H1 (cell line): Measurements from ENCODE around the gene AP1S1. TPM values are rescaled to one million over a fixed set of nuclear protein-coding genes. Genes with fewer than 3 reads are reported as not detected.

ENCODE experiments used
- CTCF ChIA-PET: fragments of 300-600 bp; sonication (Branson Sonifier 250); formaldehyde crosslinking; loops from one replicate; lab custom pipeline; 2021; ENCODE audit not compliant: partially characterized antibody; lab: Charles Lee
- POLR2A ChIA-PET: fragments of 300-600 bp; sonication (Branson Sonifier 250); formaldehyde crosslinking; loops from one replicate; lab custom pipeline; 2021; ENCODE audit warnings: inconsistent platforms; ENCODE audit not compliant: partially characterized antibody; lab: Charles Lee
- DNase-seq, 2 experiments: peaks; one replicate each; pipeline versions ENCODE4 v3.0.0 to v3.0.0-alpha.2; 2010 to 2022; ENCODE audit warnings: low spot score in 2 of 2, low read depth in 1 of 2, mixed read lengths in 1 of 2
- FAIRE-seq: peaks from 2 replicates; lab custom pipeline; 2011; peaks lifted over from hg19 to GRCh38; lab: Jason Lieb, UNC
- H2AFZ ChIP-seq: 2 replicates; pipeline ENCODE4 v1.8.1; 2012; ENCODE audit warnings: low read length, inconsistent platforms
- H2AK5ac ChIP-seq: 2 replicates; pipeline ENCODE4 v1.6.1; 2013; ENCODE audit warnings: low read depth, low read length
- H2BK120ac ChIP-seq: replicated peaks from 2 replicates; pipeline ENCODE3; 2013; ENCODE audit warnings: low read depth, low read length, inconsistent platforms
- H2BK12ac ChIP-seq: 2 replicates; pipeline ENCODE4 v1.6.1; 2013; ENCODE audit warnings: low read depth, low read length
- H2BK15ac ChIP-seq: 2 replicates; pipeline ENCODE4 v1.6.1; 2013; ENCODE audit warnings: low read length
- H2BK20ac ChIP-seq: 2 replicates; pipeline ENCODE4 v1.6.1; 2013; ENCODE audit warnings: low read length
- H2BK5ac ChIP-seq: 2 replicates; pipeline ENCODE4 v1.6.1; 2013; ENCODE audit warnings: low read depth, low read length
- H3K14ac ChIP-seq: 2 replicates; pipeline ENCODE4 v1.6.1; 2013; ENCODE audit warnings: inconsistent platforms; ENCODE audit not compliant: insufficient read length
- H3K18ac ChIP-seq: 2 replicates; pipeline ENCODE4 v1.6.1; 2013; ENCODE audit warnings: low read length; ENCODE audit errors: extremely low read depth
- H3K23ac ChIP-seq: 2 replicates; pipeline ENCODE4 v1.6.1; 2013; ENCODE audit warnings: inconsistent platforms; ENCODE audit not compliant: insufficient read length
- H3K23me2 ChIP-seq: 2 replicates; pipeline ENCODE4 v1.6.1; 2013; ENCODE audit warnings: low read depth, low read length
- H3K27ac ChIP-seq: 2 replicates; pipeline ENCODE4 v1.6.1; 2011; ENCODE audit warnings: low read depth, low read length, inconsistent platforms
- H3K27me3 ChIP-seq, 4 experiments: replicated peaks in 1 of 4; 1 replicate in 1 of 4; 2 replicates in 3 of 4; pipeline versions ENCODE4 v1.6.1 to v1.8.1; 2011 to 2013; ENCODE audit warnings: low read length in 3 of 4, mild to moderate bottlenecking in 3 of 4, inconsistent platforms in 2 of 4, mixed read lengths in 2 of 4, moderate library complexity in 1 of 4; ENCODE audit not compliant: control insufficient read depth in 3 of 4, insufficient read depth in 3 of 4; ENCODE audit errors: extremely low read depth in 1 of 4
- H3K36me3 ChIP-seq, 4 experiments: 2 replicates each; pipeline versions ENCODE4 v1.6.1 to v1.8.1; 2011 to 2013; ENCODE audit warnings: mild to moderate bottlenecking in 4 of 4, low read length in 3 of 4, moderate library complexity in 2 of 4, control low read depth in 1 of 4, inconsistent platforms in 1 of 4; ENCODE audit not compliant: insufficient read depth in 4 of 4, control insufficient read depth in 2 of 4
- H3K4ac ChIP-seq: replicated peaks from 2 replicates; pipeline ENCODE3; 2013; ENCODE audit warnings: low read length, low read depth, mixed read lengths, inconsistent platforms; ENCODE audit not compliant: insufficient read length
- H3K4me1 ChIP-seq, 4 experiments: replicated peaks in 1 of 4; 1 replicate in 1 of 4; 2 replicates in 3 of 4; pipeline versions ENCODE4 v1.6.1 to v1.8.1; 2011 to 2013; ENCODE audit warnings: low read length in 3 of 4, inconsistent platforms in 2 of 4, mixed read lengths in 1 of 4; ENCODE audit not compliant: insufficient read depth in 4 of 4, control insufficient read depth in 3 of 4
- H3K4me2 ChIP-seq, 2 experiments: 2 replicates each; pipeline versions ENCODE4 v1.6.1 to v1.8.1; 2011 to 2013; ENCODE audit warnings: low read depth in 2 of 2, low read length in 2 of 2, control low read depth in 1 of 2, inconsistent platforms in 1 of 2, mild to moderate bottlenecking in 1 of 2; ENCODE audit not compliant: insufficient read depth in 1 of 2
- H3K4me3 ChIP-seq, 4 experiments: fragments of 200-600, 300-600 bp in 1 of 4; sonication (generic), shearing (Covaris generic), sonication (Bioruptor Twin) in 1 of 4; 2 replicates each; pipeline versions ENCODE4 v1.5.1 to v1.8.1; 2011 to 2016; ENCODE audit warnings: low read length in 4 of 4, low read depth in 3 of 4, control low read depth in 2 of 4, inconsistent platforms in 2 of 4, mild to moderate bottlenecking in 2 of 4, mixed read lengths in 1 of 4, moderate library complexity in 1 of 4; ENCODE audit not compliant: insufficient read depth in 2 of 4; ENCODE audit errors: extremely low read depth in 1 of 4
- H3K56ac ChIP-seq: replicated peaks from 2 replicates; pipeline ENCODE3; 2013; ENCODE audit warnings: low read depth, mild to moderate bottlenecking, mixed read lengths, low read length, inconsistent platforms; ENCODE audit not compliant: insufficient read length
- H3K79me1 ChIP-seq: 2 replicates; pipeline ENCODE4 v1.6.1; 2013; ENCODE audit warnings: low read depth, low read length, control low read depth
- H3K79me2 ChIP-seq, 2 experiments: 2 replicates each; pipeline versions ENCODE4 v1.6.1 to v1.8.1; 2012 to 2013; ENCODE audit warnings: low read length in 2 of 2, mild to moderate bottlenecking in 2 of 2, inconsistent platforms in 1 of 2; ENCODE audit not compliant: insufficient read depth in 2 of 2, control insufficient read depth in 1 of 2
- H3K9ac ChIP-seq, 4 experiments: replicated peaks in 1 of 4; 1 replicate in 1 of 4; 2 replicates in 3 of 4; pipeline versions ENCODE4 v1.6.1 to v1.8.1; 2011 to 2013; ENCODE audit warnings: low read depth in 3 of 4, low read length in 3 of 4, control low read depth in 2 of 4, mild to moderate bottlenecking in 2 of 4, moderate library complexity in 2 of 4, inconsistent platforms in 1 of 4; ENCODE audit errors: extremely low read depth in 1 of 4
- H3K9me3 ChIP-seq, 2 experiments: 2 replicates each; pipeline versions ENCODE4 v1.6.1 to v1.8.1; 2012 to 2013; ENCODE audit warnings: mild to moderate bottlenecking in 2 of 2, moderate library complexity in 2 of 2, control low read depth in 1 of 2, inconsistent platforms in 1 of 2, low read depth in 1 of 2, low read length in 1 of 2, mixed read lengths in 1 of 2; ENCODE audit not compliant: insufficient read depth in 2 of 2
- H4K20me1 ChIP-seq, 2 experiments: replicated peaks in 1 of 2; 2 replicates each; pipeline versions ENCODE3 to v1.8.1; 2011 to 2013; ENCODE audit warnings: inconsistent platforms in 2 of 2, low read length in 2 of 2, mild to moderate bottlenecking in 1 of 2; ENCODE audit not compliant: insufficient read depth in 2 of 2, control insufficient read depth in 1 of 2
- H4K5ac ChIP-seq: 2 replicates; pipeline ENCODE4 v1.6.1; 2013; ENCODE audit warnings: low read length, low read depth, mixed read lengths, inconsistent platforms; ENCODE audit not compliant: insufficient read length
- H4K8ac ChIP-seq: 2 replicates; pipeline ENCODE4 v1.8.0; 2013; ENCODE audit warnings: mild to moderate bottlenecking, moderate library complexity, low read length, inconsistent platforms; ENCODE audit not compliant: insufficient read depth; ENCODE audit errors: extremely low read depth
- H4K91ac ChIP-seq: replicated peaks from 2 replicates; pipeline ENCODE3; 2013; ENCODE audit warnings: low read length, mixed read lengths, inconsistent platforms; ENCODE audit not compliant: insufficient read length
- CHD1 ChIP-seq: IDR thresholded peaks from 2 replicates; pipeline ENCODE4 v1.6.1; 2012; ENCODE audit warnings: low read depth, low read length, improper control_type of control experiment
- FOSL1 ChIP-seq: IDR thresholded peaks from 2 replicates; pipeline ENCODE4 v1.6.1; 2011; ENCODE audit warnings: mild to moderate bottlenecking, low read depth, low read length, moderate library complexity; ENCODE audit not compliant: insufficient read depth
- GTF2F1 ChIP-seq: IDR thresholded peaks from 2 replicates; pipeline ENCODE4 v1.6.1; 2012; ENCODE audit warnings: low read depth, low read length, improper control_type of control experiment, borderline replicate concordance
- KDM4A ChIP-seq: IDR thresholded peaks from one replicate; pipeline ENCODE4 v1.7.1; 2012; ENCODE audit warnings: low read depth, mild to moderate bottlenecking, moderate library complexity, low read length, inconsistent platforms; ENCODE audit not compliant: severe bottlenecking
- POLR2AphosphoS5 ChIP-seq: IDR thresholded peaks from 2 replicates; pipeline ENCODE4 v1.6.1; 2011; ENCODE audit warnings: low read depth, low read length
- POU5F1 ChIP-seq: IDR thresholded peaks from 2 replicates; pipeline ENCODE4 v1.6.1; 2011; ENCODE audit warnings: low read depth, mild to moderate bottlenecking, low read length, moderate library complexity
- RNF2 ChIP-seq: fragments of 200-900, 300-1000 bp; sonication (generic); IDR thresholded peaks from 2 replicates; pipeline ENCODE4 v1.7.1; 2016; ENCODE audit warnings: borderline replicate concordance, low read depth, mild to moderate bottlenecking, antibody characterized with exemption, low read length; ENCODE audit not compliant: poor library complexity, severe bottlenecking; ENCODE audit errors: missing control alignments
- SIRT6 ChIP-seq: IDR thresholded peaks from one replicate; pipeline ENCODE4 v1.7.1; 2012; ENCODE audit warnings: low read length, inconsistent platforms
- SIX5 ChIP-seq: IDR thresholded peaks from 2 replicates; pipeline ENCODE4 v1.6.1; 2011; ENCODE audit warnings: mild to moderate bottlenecking, low read depth, low read length
- SP1 ChIP-seq: IDR thresholded peaks from 2 replicates; pipeline ENCODE4 v1.6.1; 2011; ENCODE audit warnings: low read depth, low read length
- SP2 ChIP-seq: IDR thresholded peaks from 2 replicates; pipeline ENCODE4 v1.6.1; 2012; ENCODE audit warnings: mild to moderate bottlenecking, low read length, inconsistent platforms
- SUZ12 ChIP-seq: fragments of 200-600 bp; sonication (generic); IDR thresholded peaks from 2 replicates; pipeline ENCODE4 v1.6.1; 2012; ENCODE audit warnings: mild to moderate bottlenecking, inconsistent platforms, low read length, moderate library complexity, mixed read lengths
- YY1 ChIP-seq: IDR thresholded peaks from 2 replicates; pipeline ENCODE4 v1.6.1; 2011; ENCODE audit warnings: low read depth, mild to moderate bottlenecking, low read length
- WGBS, 2 experiments: shearing (Covaris generic) in 1 of 2; methylation state at CpG; one replicate each; pipeline versions ENCODE4 v1.1.6 to v1.1.7; 2013 to 2015; ENCODE audit warnings: low lambda C conversion rate in 2 of 2, mixed read lengths in 2 of 2, inconsistent platforms in 1 of 2, low coverage in 1 of 2, missing lambda C conversion rate in 1 of 2; ENCODE audit not compliant: insufficient replicate concordance in 2 of 2, insufficient coverage in 1 of 2, insufficient read length in 1 of 2; ENCODE audit errors: extremely low coverage in 1 of 2, missing lambda C conversion rate in 1 of 2; 5-methylcytosine and 5-hydroxymethylcytosine counted together
- polyA plus RNA-seq, 7 experiments: library from polyadenylated mRNA; depleted of rRNA in 3 of 7; stranded (reverse) in 5 of 7; unstranded in 2 of 7; fragments of >200 nt in 5 of 7; fragments of 200-250 nt in 2 of 7; gene quantifications; 1 replicate in 5 of 7; 2 replicates in 1 of 7; 4 replicates in 1 of 7; pipeline versions ENCODE4 v1.2.1 to v1.2.3, GENCODE V29; 2011 to 2013; ENCODE audit warnings: missing spikeins in 2 of 7, mixed read lengths in 2 of 7
- total RNA-seq: library from RNA; stranded (reverse); fragmentation: NEBNext Ultra II Directional; extraction: Animal tissue kit (Norgen Biotek cat#: 25700); gene quantifications from 2 replicates; pipeline ENCODE4 v1.2.1, GENCODE V29; 2021

AP1S1 gene
- total and polyA plus RNA-seq, 2 of the 8 experiments (the other 6 are each of a cell fraction or from before 2014, with no cell fraction given): 56.1 to 59.3 TPM

DNA sequence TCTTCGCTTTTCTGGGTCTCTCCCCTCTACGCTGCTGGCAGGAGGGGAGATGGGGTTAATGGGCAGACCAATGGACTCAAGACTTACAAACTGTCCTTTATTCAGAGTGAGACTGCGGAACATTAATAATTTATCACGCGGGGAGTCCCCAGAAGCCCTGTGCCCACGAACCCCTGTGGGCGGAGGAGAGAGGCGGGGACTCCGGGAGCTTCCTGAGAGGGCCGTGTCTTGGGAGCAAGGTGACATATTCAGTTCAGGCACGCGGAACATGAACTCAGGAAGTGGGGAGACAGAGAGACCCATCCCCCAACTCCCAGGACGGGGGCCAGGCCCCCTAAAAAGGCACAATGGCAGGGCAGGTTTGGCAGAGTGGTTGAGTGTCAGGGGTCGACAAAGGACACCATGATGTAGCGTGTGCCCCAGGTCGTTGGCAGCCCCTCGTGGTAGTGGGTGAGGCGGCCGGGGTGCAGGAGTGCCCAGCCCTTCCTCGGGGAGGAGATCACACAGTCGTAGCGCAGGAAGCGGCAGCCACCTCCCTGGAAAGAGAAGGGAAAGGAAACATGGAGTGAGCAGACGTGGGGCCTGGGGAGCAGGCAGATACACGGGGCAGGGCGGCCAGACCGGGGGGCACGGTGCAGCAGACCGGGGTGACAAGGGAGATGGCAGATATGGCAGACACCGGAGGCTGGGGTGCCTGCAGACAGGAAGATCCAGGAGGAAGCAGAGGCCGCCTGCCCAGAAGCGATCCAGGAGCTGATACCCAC, 51.8 kb downstream of the AP1S1 start:
- Histone ChIP-seq H3K4ac (no peak overlapping the region), H2BK5ac (no peak overlapping the region; the same call in 1 of the 2 replicates), H3K14ac (no peak overlapping the region), H4K91ac (peak overlapping the region; percentile 27), H2BK120ac (no peak overlapping the region), H3K27me3 (peaks cover 0 to 16% (median 7%) of the 10 kb centered on the region in 4 experiments; a peak in 5 of 7 replicates), H3K79me2 (no peaks in the 10 kb centered on the region), H3K23ac (no peak overlapping the region), H3K56ac (no peak overlapping the region), H3K79me1 (no peaks in the 10 kb centered on the region), H3K27ac (no peak overlapping the region), H3K4me1 (peaks cover under 1 to 8% (median 5%) of the 10 kb centered on the region in 4 experiments; a peak in 6 of 7 replicates), H3K4me3 (no peak overlapping the region), H3K4me2 (no peak overlapping the region), H3K23me2 (peaks cover 8% of the 10 kb centered on the region; the same call in 1 of the 2 replicates), H4K5ac (no peak overlapping the region), H2BK20ac (no peak overlapping the region), H4K8ac (no peak overlapping the region), H2BK15ac (no peak overlapping the region), H4K20me1 (peaks cover 0 to 2% of the 10 kb centered on the region in 2 experiments), H3K18ac (no peak overlapping the region), H2BK12ac (no peak overlapping the region), H3K9ac (no peak overlapping the region), H3K9me3 (no peaks in the 10 kb centered on the region), H2AK5ac (no peak overlapping the region), H2AFZ (no peak overlapping the region), H3K36me3 (no peaks in the 10 kb centered on the region; a peak in 1 of 8 replicates)
- CTCF ChIA-PET: interaction anchor here (0.6 to 1.8 kb wide), 5 partner anchors 14 to 231 kb away, joined by 3 to 6 read pairs (median 4); no protein-coding TSS in a partner anchor
- POLR2A ChIA-PET: interaction anchor here (0.6 to 2.4 kb wide), 6 partner anchors 9 to 225 kb away, joined by 3 to 8 read pairs (median 6); partner anchors contain the start of genes CLDN15 and PLOD3
- WGBS, 2 experiments: 90% methylated on average over 30 of the region's 32 CpGs; no CpG with 5 or more reads in 1 of the 2 experiments
- no peak for DNase-seq
- no peak for FAIRE-seq
- TF ChIP-seq YY1 (no peak), POU5F1 (no peak), POLR2AphosphoS5 (no peak), SUZ12 (no peak), CHD1 (no peak), SP2 (no peak), SP1 (no peak), SIX5 (no peak), RNF2 (no peak), FOSL1 (no peak), KDM4A (no peak), SIRT6 (no peak), GTF2F1 (no peak)
